Measurements from ENCODE around the gene LILRB1. TPM values are rescaled to one million over a fixed set of nuclear protein-coding genes. Genes with fewer than 3 reads are reported as not detected.

The LILRB1 gene
- total RNA-seq, 1 experiment from 2014 or later: not detected

- Histone ChIP-seq H3K27ac (no peak overlapping the region), H3K4me2 (no peak overlapping the region), H3K9me2 (ENCODE audit: insufficient read depth) (no peaks in the 10 kb centered on the region), H3K4me3 (no peak overlapping the region), H3K27me3 (ENCODE audit: insufficient read depth, low read depth) (peaks cover 91% of the 10 kb centered on the region), H3K79me2 (ENCODE audit: low read depth) (no peaks in the 10 kb centered on the region), H3F3A (ENCODE audit: insufficient read depth, low read depth) (no peaks in the 10 kb centered on the region), H4K20me1 (ENCODE audit: insufficient read depth) (no peaks in the 10 kb centered on the region; the same call in 1 of the 2 replicates), H2AFZ (no peak overlapping the region), H3K36me3 (ENCODE audit: low read depth) (no peaks in the 10 kb centered on the region), H3K4me1 (replicated peaks; ENCODE audit: insufficient read depth) (no peaks in the 10 kb centered on the region), H3K9me3 (ENCODE audit: insufficient read depth, low read depth) (no peaks in the 10 kb centered on the region)
- POLR2A ChIA-PET (ENCODE audit: unreplicated experiment): no interaction called here
- BruUV-seq (replicated peaks): no TSS peak
- TF ChIP-seq EZH2 (IDR thresholded peaks at IDR 0.05; ENCODE audit: low read depth) (no peak), CTCF (conservative IDR thresholded peaks at IDR 0.05) (no peak)
- intact Hi-C loops (cut with micrococcal nuclease; ENCODE audit: unreplicated experiment): no loop called here
- no peak for DNase-seq
- CTCF ChIA-PET: no interaction called here
Observed at GRCh38 chr19:54644056-54644455, 13.8 kb downstream of the LILRB1 start.

- H3K9me2 ChIP-seq (ENCODE audit: insufficient read depth): no peaks in the 10 kb centered on the region
- TF ChIP-seq CTCF (conservative IDR thresholded peaks at IDR 0.05): no peak
- no peak for TF ChIP-seq EZH2 (IDR thresholded peaks at IDR 0.05; ENCODE audit: low read depth)
- ChIA-PET POLR2A (ENCODE audit: unreplicated experiment) (no interaction called here), CTCF (interaction anchor here (0.6 kb wide), 1 partner anchor 857 kb away, joined by 4 read pairs; no protein-coding TSS in a partner anchor)
- intact Hi-C loops (cut with micrococcal nuclease; ENCODE audit: unreplicated experiment): no loop called here
- no TSS peak for BruUV-seq (replicated peaks)
- H3K27me3 ChIP-seq (ENCODE audit: insufficient read depth, low read depth): peaks cover 70% of the 10 kb centered on the region
- no peaks in the 10 kb centered on the region for H4K20me1 ChIP-seq (ENCODE audit: insufficient read depth)
- H3K27ac ChIP-seq: no peak overlapping the region
- no peak for DNase-seq
- H3K4me1 ChIP-seq (replicated peaks; ENCODE audit: insufficient read depth): no peaks in the 10 kb centered on the region
- no peak overlapping the region for H3K4me2 ChIP-seq
- H3K36me3 ChIP-seq (ENCODE audit: low read depth): no peaks in the 10 kb centered on the region
- H3K4me3 ChIP-seq: no peak overlapping the region
- no peaks in the 10 kb centered on the region for H3F3A ChIP-seq (ENCODE audit: insufficient read depth, low read depth)
- H3K9me3 ChIP-seq (ENCODE audit: insufficient read depth, low read depth): no peaks in the 10 kb centered on the region
- H2AFZ ChIP-seq: no peak overlapping the region
- H3K79me2 ChIP-seq (ENCODE audit: low read depth): no peaks in the 10 kb centered on the region
Observed at GRCh38 chr19:54646331-54646841, 16.1 kb downstream of the LILRB1 start.

- Histone ChIP-seq H3K4me2 (no peak overlapping the region), H3K4me1 (replicated peaks; ENCODE audit: insufficient read depth) (no peaks in the 10 kb centered on the region), H3K36me3 (ENCODE audit: low read depth) (no peaks in the 10 kb centered on the region), H3K4me3 (no peak overlapping the region), H4K20me1 (ENCODE audit: insufficient read depth) (0 out of 2 replicates have a peak, but pooled peaks cover 4% of the 10 kb centered on the region), H3F3A (ENCODE audit: insufficient read depth, low read depth) (no peaks in the 10 kb centered on the region), H2AFZ (no peak overlapping the region), H3K27ac (no peak overlapping the region), H3K27me3 (ENCODE audit: insufficient read depth, low read depth) (peaks cover 54% of the 10 kb centered on the region), H3K9me2 (ENCODE audit: insufficient read depth) (no peaks in the 10 kb centered on the region), H3K79me2 (ENCODE audit: low read depth) (no peaks in the 10 kb centered on the region), H3K9me3 (ENCODE audit: insufficient read depth, low read depth) (no peaks in the 10 kb centered on the region)
- no peak for TF ChIP-seq EZH2 (IDR thresholded peaks at IDR 0.05; ENCODE audit: low read depth)
- no peak for TF ChIP-seq CTCF (conservative IDR thresholded peaks at IDR 0.05)
- ChIA-PET POLR2A (ENCODE audit: unreplicated experiment) (no interaction called here), CTCF (no interaction called here)
- intact Hi-C loops (cut with micrococcal nuclease; ENCODE audit: unreplicated experiment): no loop called here
- no TSS peak for BruUV-seq (replicated peaks)
- no peak for DNase-seq
Observed at GRCh38 chr19:54648129-54648528, 17.8 kb downstream of the LILRB1 start.

Measured in PC-9 (cell line).